ENCODE data around the gene CDCA7.

Gene CDCA7

GRCh38 chr2:173417341-173417740, 62.7 kb downstream of the CDCA7 start:
- Histone ChIP-seq H3K79me2 (ENCODE audit: insufficient read depth, low read length) (no peaks in the 10 kb centered on the region), H2AFZ (ENCODE audit: low read length) (no peak overlapping the region), H3K36me3 (ENCODE audit: insufficient read depth, low read length) (no peaks in the 10 kb centered on the region), H3K4me2 (ENCODE audit: low read length) (no peak overlapping the region), H3K9me3 (ENCODE audit: low read length) (no peaks in the 10 kb centered on the region), H3K27me3 (ENCODE audit: insufficient read depth, low read length) (no peaks in the 10 kb centered on the region), H3K4me3 (ENCODE audit: low read depth, low read length, poor library complexity, severe bottlenecking) (no peak overlapping the region), H3K9ac (ENCODE audit: low read length) (no peak overlapping the region), H4K20me1 (ENCODE audit: insufficient read depth, low read length) (no peaks in the 10 kb centered on the region), H3K9me2 (ENCODE audit: low read depth, low read length) (no peaks in the 10 kb centered on the region), H3K4me1 (ENCODE audit: insufficient read depth, low read length, severe bottlenecking) (no peaks in the 10 kb centered on the region), H3F3A (ENCODE audit: insufficient read depth, low read length) (no peaks in the 10 kb centered on the region), H3K27ac (ENCODE audit: low read depth, low read length, poor library complexity, severe bottlenecking) (no peak overlapping the region)
- TF ChIP-seq, protein P1, sequence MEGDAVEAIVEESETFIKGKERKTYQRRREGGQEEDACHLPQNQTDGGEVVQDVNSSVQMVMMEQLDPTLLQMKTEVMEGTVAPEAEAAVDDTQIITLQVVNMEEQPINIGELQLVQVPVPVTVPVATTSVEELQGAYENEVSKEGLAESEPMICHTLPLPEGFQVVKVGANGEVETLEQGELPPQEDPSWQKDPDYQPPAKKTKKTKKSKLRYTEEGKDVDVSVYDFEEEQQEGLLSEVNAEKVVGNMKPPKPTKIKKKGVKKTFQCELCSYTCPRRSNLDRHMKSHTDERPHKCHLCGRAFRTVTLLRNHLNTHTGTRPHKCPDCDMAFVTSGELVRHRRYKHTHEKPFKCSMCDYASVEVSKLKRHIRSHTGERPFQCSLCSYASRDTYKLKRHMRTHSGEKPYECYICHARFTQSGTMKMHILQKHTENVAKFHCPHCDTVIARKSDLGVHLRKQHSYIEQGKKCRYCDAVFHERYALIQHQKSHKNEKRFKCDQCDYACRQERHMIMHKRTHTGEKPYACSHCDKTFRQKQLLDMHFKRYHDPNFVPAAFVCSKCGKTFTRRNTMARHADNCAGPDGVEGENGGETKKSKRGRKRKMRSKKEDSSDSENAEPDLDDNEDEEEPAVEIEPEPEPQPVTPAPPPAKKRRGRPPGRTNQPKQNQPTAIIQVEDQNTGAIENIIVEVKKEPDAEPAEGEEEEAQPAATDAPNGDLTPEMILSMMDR (IDR thresholded peaks at IDR 0.05; ENCODE audit: low read length) = no peak
- TF ChIP-seq EZH2 (IDR thresholded peaks at IDR 0.05; ENCODE audit: borderline replicate concordance, low read length) = no peak

DNA sequence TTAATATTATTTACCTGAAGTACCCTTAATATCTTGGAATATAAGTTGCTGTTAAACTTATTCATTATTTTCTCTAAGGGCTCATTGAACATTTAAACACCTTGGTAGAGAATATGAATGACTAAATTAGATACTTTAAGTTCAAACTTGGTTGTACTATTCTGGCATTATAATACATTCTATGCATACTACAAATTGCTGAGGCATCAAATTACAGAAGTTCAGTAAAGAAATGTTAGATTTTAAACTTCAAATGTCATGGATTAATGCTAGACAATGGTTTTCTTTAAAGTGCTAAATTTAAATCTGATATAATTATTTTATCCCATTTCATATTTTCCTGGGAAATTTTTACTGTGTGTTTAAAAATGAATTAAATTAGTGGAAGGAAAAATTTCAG, 63.1 kb downstream of the CDCA7 start:
- Histone ChIP-seq H2AFZ (ENCODE audit: low read length) (no peak overlapping the region), H3K4me3 (ENCODE audit: low read depth, low read length, poor library complexity, severe bottlenecking) (no peak overlapping the region), H3K27ac (ENCODE audit: low read depth, low read length, poor library complexity, severe bottlenecking) (no peak overlapping the region), H3K9me3 (ENCODE audit: low read length) (no peaks in the 10 kb centered on the region), H3K9ac (ENCODE audit: low read length) (no peak overlapping the region), H3K36me3 (ENCODE audit: insufficient read depth, low read length) (no peaks in the 10 kb centered on the region), H3K4me1 (ENCODE audit: insufficient read depth, low read length, severe bottlenecking) (no peaks in the 10 kb centered on the region), H3K9me2 (ENCODE audit: low read depth, low read length) (no peaks in the 10 kb centered on the region), H4K20me1 (ENCODE audit: insufficient read depth, low read length) (no peaks in the 10 kb centered on the region), H3K4me2 (ENCODE audit: low read length) (no peak overlapping the region), H3K27me3 (ENCODE audit: insufficient read depth, low read length) (no peaks in the 10 kb centered on the region), H3F3A (ENCODE audit: insufficient read depth, low read length) (no peaks in the 10 kb centered on the region), H3K79me2 (ENCODE audit: insufficient read depth, low read length) (no peaks in the 10 kb centered on the region)
- TF ChIP-seq, protein P1 (IDR thresholded peaks at IDR 0.05; ENCODE audit: low read length) = no peak
- no peak for TF ChIP-seq EZH2 (IDR thresholded peaks at IDR 0.05; ENCODE audit: borderline replicate concordance, low read length)

Data from OCI-LY1 (cell line).